Endothelial cell of umbilical vein (primary cell): Measurements from ENCODE around the gene TSTD1.

Experiments
- CTCF ChIP-seq, 2 donors: IDR thresholded peaks; 1 replicate in 1 of 2; 2 replicates in 1 of 2; pipeline ENCODE4 v1.5.1; 2011; ENCODE audit warnings: low read length in 2 of 2, mild to moderate bottlenecking in 2 of 2, moderate library complexity in 2 of 2, control low read depth in 1 of 2, inconsistent platforms in 1 of 2, low read depth in 1 of 2; ENCODE audit not compliant: insufficient read depth in 1 of 2; ENCODE audit errors: extremely low read depth in 1 of 2
- GATA2 ChIP-seq: IDR thresholded peaks from 2 replicates; pipeline ENCODE4 v1.7.0; 2011; ENCODE audit warnings: low read depth, mild to moderate bottlenecking, moderate library complexity, mixed read lengths, low read length; ENCODE audit not compliant: insufficient read length, insufficient read depth
- MYC ChIP-seq: IDR thresholded peaks from one replicate; pipeline ENCODE4 v1.6.1; 2011; ENCODE audit warnings: mild to moderate bottlenecking, low read depth, low read length

GRCh38 chr1:161072751-161073449 is 34.1 kb upstream of the TSTD1 start:
- TF ChIP-seq CTCF (IDR thresholded peaks at IDR 0.05; ENCODE audit: extremely low read depth in 1 of 2, insufficient read depth in 1 of 2, low read depth in 1 of 2, low read length in 2 of 2) (no peak), GATA2 (no peak), MYC (no peak)
